NCI-H345 treated with DMSO at 0.1 percent for 48 hours (cell line): ENCODE data around the gene GPC3.
"Not testable (repeated sequence)": the region's sequence is repeated elsewhere in the genome, so short reads cannot be mapped to it uniquely, and the experiment has no call there.

ENCODE experiments used
- DNase-seq: peaks from one replicate; lab custom pipeline; 2025; ENCODE audit not compliant: unreplicated experiment; lab: John Stamatoyannopoulos, UW

GPC3 gene

GRCh38 chrX:133655275-133656265 lies 329.8 kb downstream of the GPC3 start:
- DNase-seq: no peak

GRCh38 chrX:133654811-133655210 lies 330.6 kb downstream of the GPC3 start:
- no peak for DNase-seq

- DNase-seq: no peak
Measured at GRCh38 chrX:133653358-133653757, 332.0 kb downstream of the GPC3 start.

- DNase-seq: no peak
Measured at GRCh38 chrX:133652185-133652584, 333.2 kb downstream of the GPC3 start.

GRCh38 chrX:133650239-133650638 lies 335.2 kb downstream of the GPC3 start:
- DNase-seq: no peak

GRCh38 chrX:133649651-133650050 lies 335.7 kb downstream of the GPC3 start:
- DNase-seq: no peak

GRCh38 chrX:133648594-133648993 lies 336.8 kb downstream of the GPC3 start:
- no peak for DNase-seq

- DNase-seq: no peak
Measured at GRCh38 chrX:133646719-133647116, 338.7 kb downstream of the GPC3 start.

GRCh38 chrX:133645977-133646718 lies 339.2 kb downstream of the GPC3 start:
- no peak for DNase-seq

GRCh38 chrX:133645256-133645655 lies 340.1 kb downstream of the GPC3 start:
- no peak for DNase-seq

GRCh38 chrX:133640161-133641015 lies 345.0 kb downstream of the GPC3 start:
- DNase-seq: no peak

GRCh38 chrX:133639726-133640125 lies 345.7 kb downstream of the GPC3 start:
- no peak for DNase-seq

GRCh38 chrX:133638285-133638684 lies 347.1 kb downstream of the GPC3 start:
- no peak for DNase-seq

GRCh38 chrX:133637765-133638164 lies 347.6 kb downstream of the GPC3 start:
- DNase-seq: no peak

- DNase-seq: no peak
Measured at GRCh38 chrX:133636009-133636408, 349.4 kb downstream of the GPC3 start.

GRCh38 chrX:133634416-133634815 lies 351.0 kb downstream of the GPC3 start:
- no peak for DNase-seq

- no peak for DNase-seq
Measured at GRCh38 chrX:133633950-133634349, 351.4 kb downstream of the GPC3 start.

GRCh38 chrX:133633162-133633561 lies 352.2 kb downstream of the GPC3 start:
- DNase-seq: no peak

- no peak for DNase-seq
Measured at GRCh38 chrX:133630362-133630761, 355.0 kb downstream of the GPC3 start.

GRCh38 chrX:133627673-133628072 lies 357.7 kb downstream of the GPC3 start:
- DNase-seq: no peak

- not testable (repeated sequence) for DNase-seq
Measured at GRCh38 chrX:133621384-133621783, 364.0 kb downstream of the GPC3 start.
